ENCODE results near the gene KCNIP3. TPM values are rescaled to one million over a fixed set of nuclear protein-coding genes. Genes with fewer than 3 reads are reported as not detected.

KCNIP3 gene
- total RNA-seq, 1 donor from 2014 or later: under 0.01 TPM

- FAIRE-seq: no peak
- no peak overlapping the region for H3K4me3 ChIP-seq (ENCODE audit: low read depth, low read length)
- DNase-seq (ENCODE audit: low read depth): peak; percentile 9
- H3K27me3 ChIP-seq (ENCODE audit: control insufficient read depth, insufficient read depth, low read length): peaks cover 8% of the 10 kb centered on the region
- TF ChIP-seq CTCF (IDR thresholded peaks at IDR 0.05; ENCODE audit: insufficient read depth, low read length, severe bottlenecking): no peak
- H3K36me3 ChIP-seq (ENCODE audit: control insufficient read depth, insufficient read depth, low read length): no peaks in the 10 kb centered on the region
Observed at GRCh38 chr2:95309599-95309998, 12.5 kb downstream of the KCNIP3 start.

- Histone ChIP-seq H3K4me3 (ENCODE audit: low read depth, low read length) (no peak overlapping the region), H3K36me3 (ENCODE audit: control insufficient read depth, insufficient read depth, low read length) (no peaks in the 10 kb centered on the region), H3K27me3 (ENCODE audit: control insufficient read depth, insufficient read depth, low read length) (peaks cover 8% of the 10 kb centered on the region)
- FAIRE-seq: no peak
- DNase-seq (ENCODE audit: low read depth): no peak
- TF ChIP-seq CTCF (IDR thresholded peaks at IDR 0.05; ENCODE audit: insufficient read depth, low read length, severe bottlenecking): no peak
Observed at GRCh38 chr2:95310216-95310615, 13.1 kb downstream of the KCNIP3 start.

DNA sequence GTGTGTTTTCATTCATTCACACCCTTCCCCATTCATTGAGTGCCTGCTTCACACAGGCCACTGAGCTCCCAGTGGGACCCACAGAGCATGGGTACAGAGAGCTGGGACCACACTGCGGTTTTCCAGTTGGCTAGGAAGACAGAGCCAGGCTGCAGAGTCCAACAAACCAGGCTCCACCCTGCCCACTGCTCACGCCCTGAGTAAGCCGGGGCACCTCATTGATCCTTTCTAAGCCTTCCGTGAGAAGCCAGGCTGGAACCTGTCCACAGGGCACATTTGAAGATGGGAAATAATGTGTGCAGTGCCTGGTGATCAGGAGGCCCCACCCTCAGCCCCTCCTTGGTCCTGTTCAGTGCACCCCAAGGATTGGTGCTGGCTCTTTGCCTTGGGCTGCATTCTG is 13.5 kb downstream of the KCNIP3 start:
- Histone ChIP-seq H3K36me3 (ENCODE audit: control insufficient read depth, insufficient read depth, low read length) (no peaks in the 10 kb centered on the region), H3K27me3 (ENCODE audit: control insufficient read depth, insufficient read depth, low read length) (peaks cover 8% of the 10 kb centered on the region), H3K4me3 (ENCODE audit: low read depth, low read length) (no peak overlapping the region)
- no peak for TF ChIP-seq CTCF (IDR thresholded peaks at IDR 0.05; ENCODE audit: insufficient read depth, low read length, severe bottlenecking)
- no peak for DNase-seq (ENCODE audit: low read depth)
- FAIRE-seq: peak; percentile 43

DNA sequence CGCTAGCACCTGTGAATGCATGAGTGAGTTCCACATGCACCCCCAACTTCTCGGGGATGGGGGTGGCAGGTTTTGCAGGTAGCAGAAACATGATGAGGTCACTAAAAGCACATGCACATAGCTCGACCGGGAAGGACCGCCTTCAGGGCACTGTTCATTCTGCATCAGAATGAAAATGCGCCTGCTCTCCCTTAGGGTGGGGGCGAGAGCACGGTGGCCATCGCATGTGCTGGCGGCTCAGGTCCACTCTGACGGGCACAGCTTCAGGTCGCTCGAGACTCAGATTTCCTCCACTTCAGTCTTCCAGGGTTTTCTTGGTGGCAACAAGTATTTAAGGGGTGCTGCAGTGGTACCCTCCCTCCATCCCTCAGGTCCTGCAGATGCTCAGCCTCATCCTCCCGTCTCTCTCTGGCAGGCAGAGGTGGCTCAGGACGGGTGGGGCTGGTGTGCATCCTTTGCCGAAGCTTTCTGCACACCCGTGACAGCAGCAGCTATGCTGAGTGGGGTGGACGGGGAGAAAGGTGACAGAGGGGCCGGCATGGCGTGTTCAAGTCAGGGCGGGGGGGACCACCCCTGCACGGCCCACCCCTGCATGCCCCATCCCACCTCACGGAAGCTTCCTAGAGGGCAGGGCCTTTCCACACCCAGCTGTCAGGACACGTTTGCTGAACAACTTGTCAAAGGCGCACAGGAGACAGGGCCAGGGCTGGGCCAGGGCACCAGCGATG is 14.8 kb downstream of the KCNIP3 start:
- H3K36me3 ChIP-seq (ENCODE audit: control insufficient read depth, insufficient read depth, low read length): no peaks in the 10 kb centered on the region
- H3K27me3 ChIP-seq (ENCODE audit: control insufficient read depth, insufficient read depth, low read length): peaks cover 8% of the 10 kb centered on the region
- FAIRE-seq (no peak), DNase-seq (ENCODE audit: low read depth) (no peak)
- H3K4me3 ChIP-seq (ENCODE audit: low read depth, low read length): no peak overlapping the region
- no peak for TF ChIP-seq CTCF (IDR thresholded peaks at IDR 0.05; ENCODE audit: insufficient read depth, low read length, severe bottlenecking)

GRCh38 chr2:95312543-95313201 is 15.5 kb downstream of the KCNIP3 start:
- TF ChIP-seq CTCF (IDR thresholded peaks at IDR 0.05; ENCODE audit: insufficient read depth, low read length, severe bottlenecking): no peak
- Histone ChIP-seq H3K27me3 (ENCODE audit: control insufficient read depth, insufficient read depth, low read length) (peaks cover 8% of the 10 kb centered on the region), H3K4me3 (ENCODE audit: low read depth, low read length) (no peak overlapping the region), H3K36me3 (ENCODE audit: control insufficient read depth, insufficient read depth, low read length) (no peaks in the 10 kb centered on the region)
- DNase-seq (ENCODE audit: low read depth) (no peak), FAIRE-seq (no peak)

Data from bronchial epithelial cell (primary cell).